HepG2 (cell line): ENCODE measurements around the gene ZNF48. TPM values are rescaled to one million over a fixed set of nuclear protein-coding genes. Genes with fewer than 3 reads are reported as not detected.
A peak's percentile ranks its signal among the peaks of the same experiment; 100 is the strongest.

Experiments
- CHD2 ChIP-seq: IDR thresholded peaks from 2 replicates; pipeline ENCODE4 v1.6.1; 2011; ENCODE audit warnings: low read depth, low read length, improper control_type of control experiment
- DNMT1 ChIP-seq: sonication (generic); formaldehyde crosslinking; IDR thresholded peaks from 2 replicates; pipeline ENCODE4 v1.5.1; 2020; ENCODE audit warnings: mild to moderate bottlenecking, missing genetic modification reagents
- DNMT3B ChIP-seq: conservative IDR thresholded peaks from 2 replicates; pipeline ENCODE4 v1.6.1; 2016; ENCODE audit warnings: missing biosample characterization, control low read depth
- MTF1 ChIP-seq: sonication (generic); formaldehyde crosslinking; IDR thresholded peaks from 2 replicates; pipeline ENCODE4 v1.5.0; 2020; ENCODE audit warnings: missing genetic modification reagents
- MXI1 ChIP-seq: IDR thresholded peaks from 3 replicates; pipeline ENCODE4 v1.6.1; 2012; ENCODE audit warnings: low read depth, low read length, inconsistent platforms, borderline replicate concordance
- RARA ChIP-seq: IDR thresholded peaks from 2 replicates; pipeline ENCODE4 v1.6.1; 2016; ENCODE audit warnings: missing genetic modification reagents, missing compliant biosample characterization
- SIX4 ChIP-seq: sonication (generic); formaldehyde crosslinking; IDR thresholded peaks from 2 replicates; pipeline ENCODE4 v1.4.0; 2020; ENCODE audit warnings: missing genetic modification reagents
- SMAD1 ChIP-seq: sonication (generic); formaldehyde crosslinking; IDR thresholded peaks from 2 replicates; pipeline ENCODE4 v1.4.0; 2020; ENCODE audit warnings: missing genetic modification reagents, low read depth, mild to moderate bottlenecking, borderline replicate concordance
- TAF15 ChIP-seq: fragments of 200-400 bp; formaldehyde crosslinking; IDR thresholded peaks from one replicate; pipeline ENCODE4 v1.6.1; 2018; ENCODE audit warnings: mild to moderate bottlenecking, low read depth, low read length; ENCODE audit not compliant: poor library complexity, severe bottlenecking
- TCF12 ChIP-seq, 2 experiments: fragments of 450-650 bp in 1 of 2; sonication (generic) in 1 of 2; formaldehyde crosslinking in 1 of 2; IDR thresholded peaks; 2 replicates each; pipeline versions ENCODE4 v1.6.1 to v1.8.0; 2017 to 2022; ENCODE audit warnings: antibody characterized with exemption in 1 of 2, mild to moderate bottlenecking in 1 of 2, missing genetic modification reagents in 1 of 2, moderate library complexity in 1 of 2
- ZC3H13 ChIP-seq: sonication (generic); formaldehyde crosslinking; IDR thresholded peaks from 2 replicates; pipeline ENCODE4 v1.8.1; 2023; ENCODE audit warnings: mild to moderate bottlenecking, missing genetic modification reagents, moderate library complexity
- ZFY ChIP-seq: sonication (generic); formaldehyde crosslinking; IDR thresholded peaks from 2 replicates; pipeline ENCODE4 v1.4.0; 2020; ENCODE audit warnings: missing genetic modification reagents
- ZNF3 ChIP-seq: IDR thresholded peaks from 2 replicates; pipeline ENCODE4 v1.7.0; 2017; ENCODE audit warnings: inconsistent platforms
- ZNF414 ChIP-seq: sonication (generic); formaldehyde crosslinking; IDR thresholded peaks from 2 replicates; pipeline ENCODE4 v1.5.0; 2020; ENCODE audit warnings: missing genetic modification reagents
- ZNF737 ChIP-seq: sonication (generic); formaldehyde crosslinking; IDR thresholded peaks from 2 replicates; pipeline ENCODE4 v1.5.0; 2020; ENCODE audit warnings: missing genetic modification reagents, mild to moderate bottlenecking, borderline replicate concordance
- ZNF780A ChIP-seq: sonication (generic); formaldehyde crosslinking; IDR thresholded peaks from 2 replicates; pipeline ENCODE4 v1.8.0; 2022; ENCODE audit warnings: mild to moderate bottlenecking, missing genetic modification reagents, moderate library complexity
- polyA plus RNA-seq, 8 experiments: library from polyadenylated mRNA; depleted of rRNA in 3 of 8; stranded (reverse) in 7 of 8; unstranded in 1 of 8; fragments of >200 nt; fragmentation: Illumina TruSeq in 4 of 8; extraction: Trizol in 4 of 8; gene quantifications; 2 replicates each; pipeline versions ENCODE4 v1.2.1 to v1.2.3, GENCODE V29; 2011 to 2016; ENCODE audit warnings: low read depth in 4 of 8, missing spikeins in 1 of 8, mixed read lengths in 1 of 8; ENCODE audit not compliant: insufficient read depth in 1 of 8
- total RNA-seq, 5 experiments: library from RNA; depleted of rRNA; stranded (reverse); fragments of >200 nt; fragmentation: Illumina TruSeq; extraction: Trizol; gene quantifications; 2 replicates each; pipeline ENCODE4 v1.2.3, GENCODE V29; 2016; ENCODE audit warnings: low read depth in 1 of 5
- TF ChIP-seq, protein P1 (sequence below): IDR thresholded peaks from 2 replicates; pipeline ENCODE4 v1.6.1; 2012; ENCODE audit warnings: inconsistent platforms
- TF ChIP-seq, protein P2 (sequence below), 2 experiments: sonication (generic) in 1 of 2; formaldehyde crosslinking in 1 of 2; IDR thresholded peaks; 2 replicates each; pipeline versions ENCODE4 v1.4.0 to v1.6.1; 2016 to 2020; ENCODE audit warnings: borderline replicate concordance in 1 of 2, low read depth in 1 of 2, mild to moderate bottlenecking in 1 of 2, missing genetic modification reagents in 1 of 2
- TF ChIP-seq, protein P3 (sequence below): IDR thresholded peaks from 2 replicates; pipeline ENCODE4 v1.6.1; 2016; ENCODE audit warnings: mild to moderate bottlenecking, missing biosample characterization, missing genetic modification reagents

Gene ZNF48
- total and polyA plus RNA-seq, 2 of the 13 experiments (the other 11 are each of a cell fraction or from before 2014, with no cell fraction given) = 9.9 to 12.3 TPM

- TF ChIP-seq TAF15 (no peak), SMAD1 (CRISPR knock-in tag) (no peak; the same call in 1 of the 2 replicates), SIX4 (peak; percentile 30; the same call in 1 of the 2 replicates), CHD2 (peak; percentile 42), DNMT1 (no peak), ZNF737 (no peak), MXI1 (peak; percentile 87; the same call in 2 of the 3 replicates), DNMT3B (CRISPR knock-in tag) (peak; percentile 96), ZNF3 (0 out of 2 replicates have a peak, but pooled peaks have one; percentile 51), ZNF414 (CRISPR knock-in tag) (peak; percentile 87; the same call in 1 of the 2 replicates), ZFY (peak; percentile 81), RARA (CRISPR knock-in tag) (peak; percentile 29), ZNF780A (CRISPR knock-in tag) (no peak), ZC3H13 (CRISPR knock-in tag) (peak; percentile 79), MTF1 (CRISPR knock-in tag) (peak; percentile 74), TCF12 (IDR thresholded peaks at IDR 0.05) (no peak), TCF12 (CRISPR knock-in tag; IDR thresholded peaks at IDR 0.05) (0 out of 2 replicates have a peak, but pooled peaks have one; percentile 49)
- TF ChIP-seq, protein P1, sequence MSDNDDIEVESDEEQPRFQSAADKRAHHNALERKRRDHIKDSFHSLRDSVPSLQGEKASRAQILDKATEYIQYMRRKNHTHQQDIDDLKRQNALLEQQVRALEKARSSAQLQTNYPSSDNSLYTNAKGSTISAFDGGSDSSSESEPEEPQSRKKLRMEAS = peak; percentile 93
- TF ChIP-seq, protein P2, sequence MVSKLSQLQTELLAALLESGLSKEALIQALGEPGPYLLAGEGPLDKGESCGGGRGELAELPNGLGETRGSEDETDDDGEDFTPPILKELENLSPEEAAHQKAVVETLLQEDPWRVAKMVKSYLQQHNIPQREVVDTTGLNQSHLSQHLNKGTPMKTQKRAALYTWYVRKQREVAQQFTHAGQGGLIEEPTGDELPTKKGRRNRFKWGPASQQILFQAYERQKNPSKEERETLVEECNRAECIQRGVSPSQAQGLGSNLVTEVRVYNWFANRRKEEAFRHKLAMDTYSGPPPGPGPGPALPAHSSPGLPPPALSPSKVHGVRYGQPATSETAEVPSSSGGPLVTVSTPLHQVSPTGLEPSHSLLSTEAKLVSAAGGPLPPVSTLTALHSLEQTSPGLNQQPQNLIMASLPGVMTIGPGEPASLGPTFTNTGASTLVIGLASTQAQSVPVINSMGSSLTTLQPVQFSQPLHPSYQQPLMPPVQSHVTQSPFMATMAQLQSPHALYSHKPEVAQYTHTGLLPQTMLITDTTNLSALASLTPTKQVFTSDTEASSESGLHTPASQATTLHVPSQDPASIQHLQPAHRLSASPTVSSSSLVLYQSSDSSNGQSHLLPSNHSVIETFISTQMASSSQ (IDR thresholded peaks at IDR 0.05; ENCODE audit: low read depth) = peak; percentile 31; the same call in 1 of the 2 replicates
- TF ChIP-seq, protein P2 (CRISPR knock-in tag; IDR thresholded peaks at IDR 0.05; ENCODE audit: borderline replicate concordance) = peak; percentile 68; the same call in 1 of the 2 replicates
- TF ChIP-seq, protein P3, sequence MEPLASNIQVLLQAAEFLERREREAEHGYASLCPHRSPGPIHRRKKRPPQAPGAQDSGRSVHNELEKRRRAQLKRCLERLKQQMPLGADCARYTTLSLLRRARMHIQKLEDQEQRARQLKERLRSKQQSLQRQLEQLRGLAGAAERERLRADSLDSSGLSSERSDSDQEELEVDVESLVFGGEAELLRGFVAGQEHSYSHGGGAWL (CRISPR knock-in tag) = 0 out of 2 replicates have a peak, but pooled peaks have one; percentile 9
- TF ChIP-seq, all 625 proteins: peak for 373
Measured at GRCh38 chr16:30355144-30355953, 39.9 kb upstream of the ZNF48 start, which contains the start of gene CD2BP2 (continued).
